SK-N-SH treated with all-trans-retinoic acid at 6 μM for 48 hours (cell line): Measurements from ENCODE around the gene WRAP73.

ENCODE experiments used
- ATAC-seq: fragments of 200-7000 bp; cut with Tn5 transposase; 3 replicates; pipeline ENCODE4 v1.9.1; 2020; ENCODE audit warnings: mild to moderate bottlenecking, moderate library complexity
- ARNTL ChIP-seq: fragments of 450-650 bp; formaldehyde crosslinking; IDR thresholded peaks from 2 replicates; pipeline ENCODE4 v1.5.0; 2020; ENCODE audit warnings: low read depth, mild to moderate bottlenecking, moderate library complexity, borderline replicate concordance
- BACH2 ChIP-seq: fragments of 250-450 bp; sonication (Bioruptor Pico); IDR thresholded peaks from 2 replicates; pipeline ENCODE4 v1.9.0; 2021; ENCODE audit warnings: mild to moderate bottlenecking, borderline replicate concordance
- CREB5 ChIP-seq: fragments of 250-450 bp; sonication (Bioruptor Pico); IDR thresholded peaks from 2 replicates; pipeline ENCODE4 v1.5.1; 2020; ENCODE audit warnings: low read depth, mild to moderate bottlenecking, moderate library complexity
- CSDC2 ChIP-seq: fragments of 250-450 bp; sonication (Bioruptor Pico); IDR thresholded peaks from 2 replicates; pipeline ENCODE4 v1.5.0; 2020; ENCODE audit warnings: mild to moderate bottlenecking, moderate library complexity
- CSRNP3 ChIP-seq: fragments of 250-450 bp; sonication (Bioruptor Pico); IDR thresholded peaks from 2 replicates; pipeline ENCODE4 v1.5.1; 2021; ENCODE audit warnings: mild to moderate bottlenecking, moderate library complexity
- ESRRG ChIP-seq: fragments of 250-450 bp; sonication (Bioruptor Pico); IDR thresholded peaks from 2 replicates; pipeline ENCODE4 v1.6.1; 2021; ENCODE audit warnings: mild to moderate bottlenecking
- GLIS3 ChIP-seq: fragments of 250-450 bp; sonication (Bioruptor Pico); IDR thresholded peaks from 2 replicates; pipeline ENCODE4 v1.5.0; 2020; ENCODE audit warnings: mild to moderate bottlenecking, moderate library complexity
- ISL1 ChIP-seq: fragments of 250-450 bp; sonication (Bioruptor Pico); IDR thresholded peaks from 2 replicates; pipeline ENCODE4 v2.1.2; 2022; ENCODE audit warnings: mild to moderate bottlenecking, moderate library complexity
- OSR1 ChIP-seq: fragments of 250-450 bp; sonication (Bioruptor Pico); IDR thresholded peaks from 2 replicates; pipeline ENCODE4 v1.8.0; 2022; ENCODE audit warnings: moderate library complexity, mild to moderate bottlenecking, inconsistent platforms
- POU6F1 ChIP-seq: fragments of 250-450 bp; sonication (Bioruptor Pico); IDR thresholded peaks from 2 replicates; pipeline ENCODE4 v1.8.0; 2021; ENCODE audit warnings: low read depth, mild to moderate bottlenecking, moderate library complexity, borderline replicate concordance
- PPARA ChIP-seq: fragments of 250-450 bp; sonication (Bioruptor Pico); IDR thresholded peaks from 2 replicates; pipeline ENCODE4 v1.5.0; 2020; ENCODE audit warnings: mild to moderate bottlenecking, borderline replicate concordance
- RARB ChIP-seq: fragments of 250-450 bp; sonication (Bioruptor Pico); IDR thresholded peaks from 2 replicates; pipeline ENCODE4 v1.8.0; 2021; ENCODE audit warnings: mild to moderate bottlenecking, moderate library complexity
- SNAI2 ChIP-seq: fragments of 250-450 bp; sonication (Bioruptor Pico); IDR thresholded peaks from 2 replicates; pipeline ENCODE4 v1.5.0; 2020; ENCODE audit warnings: mild to moderate bottlenecking, moderate library complexity
- TCF4 ChIP-seq: fragments of 250-450 bp; sonication (Bioruptor Pico); IDR thresholded peaks from 2 replicates; pipeline ENCODE4 v1.8.0; 2021; ENCODE audit warnings: mild to moderate bottlenecking, moderate library complexity, borderline replicate concordance
- TOX ChIP-seq: fragments of 250-450 bp; sonication (Bioruptor Pico); IDR thresholded peaks from 2 replicates; pipeline ENCODE4 v1.8.0; 2021; ENCODE audit warnings: mild to moderate bottlenecking, moderate library complexity, borderline replicate concordance
- TSHZ2 ChIP-seq: fragments of 250-450 bp; sonication (Bioruptor Pico); IDR thresholded peaks from 2 replicates; pipeline ENCODE4 v1.5.0; 2020; ENCODE audit warnings: mild to moderate bottlenecking, moderate library complexity
- ZC3H10 ChIP-seq: fragments of 250-450 bp; sonication (Bioruptor Pico); IDR thresholded peaks from 2 replicates; pipeline ENCODE4 v1.5.1; 2021; ENCODE audit warnings: mild to moderate bottlenecking, moderate library complexity
- ZFP3 ChIP-seq: fragments of 250-450 bp; sonication (Bioruptor Pico); IDR thresholded peaks from 2 replicates; pipeline ENCODE4 v1.5.0; 2020; ENCODE audit warnings: mild to moderate bottlenecking, moderate library complexity
- ZFP30 ChIP-seq: fragments of 450-650 bp; formaldehyde crosslinking; IDR thresholded peaks from 2 replicates; pipeline ENCODE4 v1.5.0; 2022; ENCODE audit warnings: mild to moderate bottlenecking, moderate library complexity
- ZNF565 ChIP-seq: fragments of 450-650 bp; formaldehyde crosslinking; conservative IDR thresholded peaks from 2 replicates; pipeline ENCODE4 v1.5.0; 2020; ENCODE audit warnings: low read depth, mild to moderate bottlenecking, moderate library complexity
- ZNF70 ChIP-seq: fragments of 450-650 bp; formaldehyde crosslinking; IDR thresholded peaks from 2 replicates; pipeline ENCODE4 v1.5.0; 2020; ENCODE audit warnings: mild to moderate bottlenecking, moderate library complexity
- ZNF8 ChIP-seq: fragments of 450-650 bp; formaldehyde crosslinking; IDR thresholded peaks from 2 replicates; pipeline ENCODE4 v1.5.0; 2020; ENCODE audit warnings: mild to moderate bottlenecking, moderate library complexity

Gene WRAP73

GRCh38 chr1:3590139-3590763 is 59.7 kb downstream of the WRAP73 start:
- TF ChIP-seq CREB5 (CRISPR knock-in tag) (no peak), ISL1 (no peak), TOX (no peak), ZNF70 (CRISPR knock-in tag) (no peak), CSRNP3 (CRISPR knock-in tag) (no peak), ZNF8 (CRISPR knock-in tag) (no peak), ZFP3 (CRISPR knock-in tag) (no peak), GLIS3 (CRISPR knock-in tag) (no peak), TCF4 (no peak), OSR1 (CRISPR knock-in tag) (no peak), BACH2 (CRISPR knock-in tag) (no peak), SNAI2 (CRISPR knock-in tag) (no peak), ZFP30 (CRISPR knock-in tag) (no peak), TSHZ2 (CRISPR knock-in tag) (no peak), ESRRG (CRISPR knock-in tag) (no peak), PPARA (CRISPR knock-in tag) (no peak), POU6F1 (CRISPR knock-in tag) (no peak), ZC3H10 (CRISPR knock-in tag) (no peak)
- TF ChIP-seq, all 23 proteins: peak for 0
- ATAC-seq, result no peak

- TF ChIP-seq GLIS3 (CRISPR knock-in tag), result no peak
- no peak for TF ChIP-seq TCF4
- ATAC-seq, result no peak
Measured at GRCh38 chr1:3588395-3588794, 61.5 kb downstream of the WRAP73 start.

GRCh38 chr1:3586986-3587759 is 62.7 kb downstream of the WRAP73 start:
- no peak for ATAC-seq
- TF ChIP-seq ZNF565 (no peak), ZNF70 (CRISPR knock-in tag) (no peak), ZFP30 (CRISPR knock-in tag) (no peak), TOX (no peak), CSDC2 (CRISPR knock-in tag) (no peak), RARB (CRISPR knock-in tag) (no peak), ARNTL (CRISPR knock-in tag) (no peak)
